A549 (cell line): ENCODE data around the gene DLX5. TPM values are rescaled to one million over a fixed set of nuclear protein-coding genes. Genes with fewer than 3 reads are reported as not detected.

Experiments
- ATAC-seq, 2 experiments: fragments of 200-7000 bp in 1 of 2; fragments of >200 bp in 1 of 2; cut with Nextera tagmentation in 1 of 2; cut with Tn5 transposase in 1 of 2; 3 replicates each; pipeline versions ENCODE4 v1.8.0 to v1.9.1; 2018 to 2020; ENCODE audit warnings: mild to moderate bottlenecking in 1 of 2, moderate library complexity in 1 of 2
- CTCF ChIA-PET: fragments of 300-600 bp; sonication (Branson Sonifier 250); formaldehyde crosslinking; extraction: SDS; loops from one replicate; lab custom pipeline; 2021; ENCODE audit warnings: antibody characterized with exemption, inconsistent platforms; lab: Yijun Ruan, JAX
- POLR2A ChIA-PET: fragments of 350-600 bp; formaldehyde crosslinking; extraction: SDS; loops from one replicate; lab custom pipeline; 2021; ENCODE audit warnings: antibody characterized with exemption, inconsistent platforms; lab: Yijun Ruan, JAX
- DNase-seq, 2 experiments: peaks; one replicate each; pipeline versions ENCODE4 v3.0.0 to v3.0.0-alpha.2; 2011 to 2016; ENCODE audit warnings: low read depth in 1 of 2, low spot score in 1 of 2
- FAIRE-seq: peaks from 2 replicates; lab custom pipeline; 2011; peaks lifted over from hg19 to GRCh38; lab: Jason Lieb, UNC
- H3K27ac ChIP-seq, 2 experiments: fragments of >200 bp; sonication (Bioruptor Twin); formaldehyde crosslinking; 3 replicates each; pipeline ENCODE4 v1.5.1; 2016 to 2017
- H3K4me1 ChIP-seq: fragments of >200 bp; sonication (Bioruptor Twin); formaldehyde crosslinking; 3 replicates; pipeline ENCODE4 v1.6.1; 2016
- H3K4me2 ChIP-seq: fragments of >200 bp; sonication (Bioruptor Twin); formaldehyde crosslinking; 3 replicates; pipeline ENCODE4 v1.6.1; 2016
- H3K4me3 ChIP-seq: fragments of >200 bp; sonication (Bioruptor Twin); formaldehyde crosslinking; 3 replicates; pipeline ENCODE4 v1.5.1; 2016
- H3K9me3 ChIP-seq: fragments of >200 bp; sonication (Bioruptor Twin); formaldehyde crosslinking; 3 replicates; pipeline ENCODE4 v1.6.1; 2016
- BHLHE40 ChIP-seq: IDR thresholded peaks from 2 replicates; pipeline ENCODE4 v1.6.1; 2012; ENCODE audit warnings: low read depth, low read length, inconsistent platforms
- CBX8 ChIP-seq: fragments of 200-600 bp; sonication (generic); IDR thresholded peaks from 2 replicates; pipeline ENCODE4 v1.6.1; 2016
- CHD2 ChIP-seq: fragments of 150-350 bp; IDR thresholded peaks from 2 replicates; pipeline ENCODE4 v1.6.1; 2014; ENCODE audit warnings: low read length; ENCODE audit not compliant: partially characterized antibody
- EP300 ChIP-seq, 2 experiments: fragments of >200 bp; sonication (Bioruptor Twin); formaldehyde crosslinking; IDR thresholded peaks; 2 replicates in 1 of 2; 3 replicates in 1 of 2; pipeline ENCODE4 v1.6.1; 2016 to 2017
- ESRRA ChIP-seq: fragments of 150-350 bp; IDR thresholded peaks from 2 replicates; pipeline ENCODE4 v1.6.1; 2014; ENCODE audit warnings: mild to moderate bottlenecking, low read length, borderline replicate concordance
- FOSL2 ChIP-seq, 2 experiments: fragments of 450-650 bp in 1 of 2; fragments of >200 bp in 1 of 2; sonication (Bioruptor Twin) in 1 of 2; formaldehyde crosslinking; IDR thresholded peaks; 2 replicates each; pipeline versions ENCODE4 v1.5.0 to v1.6.1; 2016 to 2020; ENCODE audit warnings: mild to moderate bottlenecking in 1 of 2, moderate library complexity in 1 of 2
- HDAC2 ChIP-seq: fragments of 200-600 bp; sonication (generic); IDR thresholded peaks from 2 replicates; pipeline ENCODE4 v1.6.1; 2016
- HEYL ChIP-seq: fragments of 250-450 bp; sonication (Bioruptor Pico); IDR thresholded peaks from 2 replicates; pipeline ENCODE4 v1.8.0; 2021; ENCODE audit warnings: mild to moderate bottlenecking, moderate library complexity
- JUNB ChIP-seq: fragments of >200 bp; sonication (Bioruptor Twin); formaldehyde crosslinking; IDR thresholded peaks from 2 replicates; pipeline ENCODE4 v1.6.1; 2016
- MAZ ChIP-seq: fragments of 150-350 bp; IDR thresholded peaks from 2 replicates; pipeline ENCODE4 v1.6.1; 2014; ENCODE audit warnings: antibody characterized with exemption, low read depth, low read length, borderline replicate concordance
- RAD21 ChIP-seq, 2 experiments: fragments of >200 bp in 1 of 2; sonication (Bioruptor Twin) in 1 of 2; formaldehyde crosslinking in 1 of 2; IDR thresholded peaks in 1 of 2; conservative IDR thresholded peaks in 1 of 2; 2 replicates in 1 of 2; 3 replicates in 1 of 2; pipeline ENCODE4 v1.6.1; 2012 to 2018; ENCODE audit warnings: inconsistent platforms in 1 of 2
- RARB ChIP-seq: fragments of 250-450 bp; sonication (Bioruptor Pico); IDR thresholded peaks from 2 replicates; pipeline ENCODE4 v1.8.0; 2021; ENCODE audit warnings: mild to moderate bottlenecking, moderate library complexity
- RCOR1 ChIP-seq: fragments of 150-350 bp; IDR thresholded peaks from 2 replicates; pipeline ENCODE4 v1.6.1; 2014; ENCODE audit warnings: antibody characterized with exemption, low read length, low read depth
- RFX5 ChIP-seq: fragments of 450-650 bp; IDR thresholded peaks from 2 replicates; pipeline ENCODE4 v1.7.1; 2014; ENCODE audit warnings: antibody characterized with exemption, mild to moderate bottlenecking, moderate library complexity
- RNF2 ChIP-seq: fragments of 200-600 bp; sonication (generic); IDR thresholded peaks from 2 replicates; pipeline ENCODE4 v1.6.1; 2016; ENCODE audit warnings: low read depth, mild to moderate bottlenecking, antibody characterized with exemption, moderate library complexity, borderline replicate concordance
- TFCP2L1 ChIP-seq: fragments of 250-450 bp; sonication (Bioruptor Pico); IDR thresholded peaks from 2 replicates; pipeline ENCODE4 v1.5.0; 2021; ENCODE audit warnings: mild to moderate bottlenecking
- ZC3H11A ChIP-seq: fragments of 450-650 bp; IDR thresholded peaks from 2 replicates; pipeline ENCODE4 v1.6.1; 2014; ENCODE audit warnings: antibody characterized with exemption, mild to moderate bottlenecking
- ZFP36 ChIP-seq: fragments of 450-650 bp; IDR thresholded peaks from 2 replicates; pipeline ENCODE4 v1.6.1; 2014; ENCODE audit warnings: borderline replicate concordance; ENCODE audit not compliant: partially characterized antibody
- ZNF302 ChIP-seq: fragments of 250-450 bp; sonication (Bioruptor Pico); IDR thresholded peaks from 2 replicates; pipeline ENCODE4 v1.9.0; 2021; ENCODE audit warnings: inconsistent platforms, mild to moderate bottlenecking, moderate library complexity
- WGBS: methylation state at CpG from one replicate; pipeline ENCODE4 v1.1.6; 2017; ENCODE audit errors: missing lambda C conversion rate; 5-methylcytosine and 5-hydroxymethylcytosine counted together
- polyA plus RNA-seq, 4 experiments: library from polyadenylated mRNA; depleted of rRNA in 3 of 4; stranded (reverse); fragments of >200 nt; fragmentation: RNase III in 1 of 4; extraction: RNeasy Plus Mini Kit Qiagen cat#74134 plus additional on column Dnase treatment in 1 of 4; gene quantifications; 2 replicates in 3 of 4; 3 replicates in 1 of 4; pipeline ENCODE4 v1.2.3, GENCODE V29; 2011 to 2017
- TF ChIP-seq, protein P1 (sequence below): fragments of 250-450 bp; sonication (Bioruptor Pico); IDR thresholded peaks from 2 replicates; pipeline ENCODE4 v1.5.0; 2021; ENCODE audit warnings: mild to moderate bottlenecking, moderate library complexity, borderline replicate concordance
- TF ChIP-seq, protein P2 (sequence below): fragments of 450-650 bp; IDR thresholded peaks from 2 replicates; pipeline ENCODE4 v1.6.1; 2014; ENCODE audit warnings: antibody characterized with exemption
- TF ChIP-seq, protein P3 (sequence below): IDR thresholded peaks from 2 replicates; pipeline ENCODE4 v1.6.1; 2012; ENCODE audit warnings: low read depth, borderline replicate concordance
- TF ChIP-seq, protein P4 (sequence below): fragments of 150-350 bp; IDR thresholded peaks from 2 replicates; pipeline ENCODE4 v1.6.1; 2014; ENCODE audit warnings: low read depth, mild to moderate bottlenecking, low read length
- TF ChIP-seq, protein P5 (sequence below): IDR thresholded peaks from 2 replicates; pipeline ENCODE4 v1.6.1; 2012

DLX5 gene
- polyA plus RNA-seq, 2 of the 4 experiments (the other 2 are of a cell fraction) = not detected

DNA sequence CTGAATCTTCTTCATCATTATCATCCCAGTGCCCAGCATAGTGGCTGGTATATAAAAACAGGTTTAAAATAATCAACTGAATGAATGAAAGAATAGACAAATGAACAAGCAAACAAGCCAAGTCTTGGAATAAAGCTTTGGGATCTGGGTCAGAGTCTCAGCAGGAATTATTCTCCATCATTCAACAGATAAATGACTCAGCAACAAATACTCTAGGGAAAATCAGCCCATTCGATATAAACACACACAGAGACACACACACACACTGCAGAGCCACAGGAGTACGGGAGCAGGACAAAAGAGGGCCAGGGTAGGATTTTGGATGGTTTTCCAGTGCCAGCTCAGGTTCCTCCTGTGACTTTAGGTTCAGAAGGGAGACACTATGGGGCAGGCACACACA, 48.5 kb downstream of the DLX5 start:
- FAIRE-seq (no peak), DNase-seq (no peak), ATAC-seq (no peak)
- Histone ChIP-seq H3K4me3 (no peak overlapping the region), H3K4me1 (no peaks in the 10 kb centered on the region), H3K4me2 (no peak overlapping the region), H3K27ac (no peak overlapping the region), H3K9me3 (no peaks in the 10 kb centered on the region)
- ChIA-PET CTCF (no interaction called here), POLR2A (no interaction called here)
- 2% methylated on average over 2 of the region's 2 CpGs for WGBS
- TF ChIP-seq MAZ = no peak
- TF ChIP-seq, protein P1, sequence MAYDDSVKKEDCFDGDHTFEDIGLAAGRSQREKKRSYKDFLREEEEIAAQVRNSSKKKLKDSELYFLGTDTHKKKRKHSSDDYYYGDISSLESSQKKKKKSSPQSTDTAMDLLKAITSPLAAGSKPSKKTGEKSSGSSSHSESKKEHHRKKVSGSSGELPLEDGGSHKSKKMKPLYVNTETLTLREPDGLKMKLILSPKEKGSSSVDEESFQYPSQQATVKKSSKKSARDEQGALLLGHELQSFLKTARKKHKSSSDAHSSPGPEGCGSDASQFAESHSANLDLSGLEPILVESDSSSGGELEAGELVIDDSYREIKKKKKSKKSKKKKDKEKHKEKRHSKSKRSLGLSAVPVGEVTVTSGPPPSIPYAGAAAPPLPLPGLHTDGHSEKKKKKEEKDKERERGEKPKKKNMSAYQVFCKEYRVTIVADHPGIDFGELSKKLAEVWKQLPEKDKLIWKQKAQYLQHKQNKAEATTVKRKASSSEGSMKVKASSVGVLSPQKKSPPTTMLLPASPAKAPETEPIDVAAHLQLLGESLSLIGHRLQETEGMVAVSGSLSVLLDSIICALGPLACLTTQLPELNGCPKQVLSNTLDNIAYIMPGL (CRISPR knock-in tag) = no peak
- no peak for TF ChIP-seq ESRRA
- no peak for TF ChIP-seq ZNF302 (CRISPR knock-in tag)
- TF ChIP-seq, protein P2, sequence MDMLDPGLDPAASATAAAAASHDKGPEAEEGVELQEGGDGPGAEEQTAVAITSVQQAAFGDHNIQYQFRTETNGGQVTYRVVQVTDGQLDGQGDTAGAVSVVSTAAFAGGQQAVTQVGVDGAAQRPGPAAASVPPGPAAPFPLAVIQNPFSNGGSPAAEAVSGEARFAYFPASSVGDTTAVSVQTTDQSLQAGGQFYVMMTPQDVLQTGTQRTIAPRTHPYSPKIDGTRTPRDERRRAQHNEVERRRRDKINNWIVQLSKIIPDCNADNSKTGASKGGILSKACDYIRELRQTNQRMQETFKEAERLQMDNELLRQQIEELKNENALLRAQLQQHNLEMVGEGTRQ = no peak
- TF ChIP-seq, protein P3, sequence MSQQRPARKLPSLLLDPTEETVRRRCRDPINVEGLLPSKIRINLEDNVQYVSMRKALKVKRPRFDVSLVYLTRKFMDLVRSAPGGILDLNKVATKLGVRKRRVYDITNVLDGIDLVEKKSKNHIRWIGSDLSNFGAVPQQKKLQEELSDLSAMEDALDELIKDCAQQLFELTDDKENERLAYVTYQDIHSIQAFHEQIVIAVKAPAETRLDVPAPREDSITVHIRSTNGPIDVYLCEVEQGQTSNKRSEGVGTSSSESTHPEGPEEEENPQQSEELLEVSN = no peak
- TF ChIP-seq ZFP36 = no peak
- TF ChIP-seq RARB = no peak
- no peak for TF ChIP-seq RFX5
- no peak for TF ChIP-seq JUNB

DNA sequence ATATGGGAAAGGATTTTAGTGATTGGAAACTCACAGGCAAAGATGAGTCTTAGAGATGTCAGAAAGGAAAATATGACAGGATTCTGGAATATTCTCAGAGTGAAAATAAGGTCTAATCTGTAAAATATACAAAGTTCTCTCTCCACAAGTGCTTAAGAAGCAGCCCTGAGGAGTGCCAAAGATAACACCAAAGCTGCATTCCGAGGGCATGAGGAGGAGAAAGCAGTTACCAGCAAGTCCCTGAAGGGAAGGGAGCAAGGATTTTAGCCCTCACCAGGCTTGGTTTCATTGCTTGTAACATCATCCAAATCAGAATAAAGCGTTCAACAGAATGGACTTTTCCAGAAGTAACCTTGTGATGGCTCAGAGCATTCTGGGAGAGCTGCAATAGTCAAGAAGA, 50.6 kb downstream of the DLX5 start:
- no peak for FAIRE-seq
- WGBS = 0% methylated on average over 2 of the region's 2 CpGs
- no peak overlapping the region for H3K27ac ChIP-seq
- no peaks in the 10 kb centered on the region for H3K4me1 ChIP-seq
- H3K9me3 ChIP-seq = no peaks in the 10 kb centered on the region
- H3K4me2 ChIP-seq = no peak overlapping the region
- no peak overlapping the region for H3K4me3 ChIP-seq
- POLR2A ChIA-PET = no interaction called here
- TF ChIP-seq CBX8 (no peak), ZC3H11A (no peak), RAD21 (conservative IDR thresholded peaks at IDR 0.05 in 1 of 2, IDR thresholded peaks at IDR 0.05 in 1 of 2) (no peak), TFCP2L1 (CRISPR knock-in tag) (no peak), HDAC2 (no peak), RNF2 (no peak), FOSL2 (IDR thresholded peaks at IDR 0.05) (no peak), FOSL2 (CRISPR knock-in tag; IDR thresholded peaks at IDR 0.05) (no peak), HEYL (CRISPR knock-in tag) (no peak), RCOR1 (no peak), CHD2 (no peak), RFX5 (no peak), BHLHE40 (no peak), EP300 (IDR thresholded peaks at IDR 0.05) (no peak)
- TF ChIP-seq, protein P3 = no peak
- TF ChIP-seq, protein P4, sequence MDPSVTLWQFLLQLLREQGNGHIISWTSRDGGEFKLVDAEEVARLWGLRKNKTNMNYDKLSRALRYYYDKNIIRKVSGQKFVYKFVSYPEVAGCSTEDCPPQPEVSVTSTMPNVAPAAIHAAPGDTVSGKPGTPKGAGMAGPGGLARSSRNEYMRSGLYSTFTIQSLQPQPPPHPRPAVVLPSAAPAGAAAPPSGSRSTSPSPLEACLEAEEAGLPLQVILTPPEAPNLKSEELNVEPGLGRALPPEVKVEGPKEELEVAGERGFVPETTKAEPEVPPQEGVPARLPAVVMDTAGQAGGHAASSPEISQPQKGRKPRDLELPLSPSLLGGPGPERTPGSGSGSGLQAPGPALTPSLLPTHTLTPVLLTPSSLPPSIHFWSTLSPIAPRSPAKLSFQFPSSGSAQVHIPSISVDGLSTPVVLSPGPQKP = no peak
- TF ChIP-seq, protein P5, sequence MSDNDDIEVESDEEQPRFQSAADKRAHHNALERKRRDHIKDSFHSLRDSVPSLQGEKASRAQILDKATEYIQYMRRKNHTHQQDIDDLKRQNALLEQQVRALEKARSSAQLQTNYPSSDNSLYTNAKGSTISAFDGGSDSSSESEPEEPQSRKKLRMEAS = no peak
- CTCF ChIA-PET = no interaction called here
- DNase-seq = no peak
- ATAC-seq = no peak
